Measurements from ENCODE around the gene BAZ2A.

GRCh38 chr12:56602239-56602638, 27.9 kb downstream of the BAZ2A start:
- TF ChIP-seq CTCF (optimal IDR thresholded peaks at IDR 0.05 in 1 of 3, IDR thresholded peaks at IDR 0.05 in 1 of 3, conservative IDR thresholded peaks at IDR 0.05 in 1 of 3; ENCODE audit: extremely low read depth in 1 of 3, insufficient read depth in 2 of 3, low read length in 3 of 3): no peak
- TF ChIP-seq EZH2 (IDR thresholded peaks at IDR 0.05; ENCODE audit: low read length): no peak
